SH-SY5Y (cell line): ENCODE measurements around the gene ART3.

Source experiments
- GATA2 ChIP-seq: IDR thresholded peaks from 2 replicates; pipeline ENCODE4 v1.6.1; 2011; ENCODE audit warnings: mild to moderate bottlenecking, low read depth, low read length
- GATA3 ChIP-seq: IDR thresholded peaks from 2 replicates; pipeline ENCODE4 v1.6.1; 2011; ENCODE audit warnings: low read depth, mild to moderate bottlenecking, low read length, moderate library complexity

ART3 gene, protein sequence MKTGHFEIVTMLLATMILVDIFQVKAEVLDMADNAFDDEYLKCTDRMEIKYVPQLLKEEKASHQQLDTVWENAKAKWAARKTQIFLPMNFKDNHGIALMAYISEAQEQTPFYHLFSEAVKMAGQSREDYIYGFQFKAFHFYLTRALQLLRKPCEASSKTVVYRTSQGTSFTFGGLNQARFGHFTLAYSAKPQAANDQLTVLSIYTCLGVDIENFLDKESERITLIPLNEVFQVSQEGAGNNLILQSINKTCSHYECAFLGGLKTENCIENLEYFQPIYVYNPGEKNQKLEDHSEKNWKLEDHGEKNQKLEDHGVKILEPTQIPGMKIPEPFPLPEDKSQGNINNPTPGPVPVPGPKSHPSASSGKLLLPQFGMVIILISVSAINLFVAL

GRCh38 chr4:76074468-76074867 lies at the start of gene ART3:
TSS of gene ART3 (plus strand) at chr4:76074709. CDS start at chr4:76075890, 1,181 bp downstream.
- no peak for TF ChIP-seq GATA2
- TF ChIP-seq GATA3: no peak

GRCh38 chr4:76028350-76028765 lies 46.2 kb upstream of the ART3 start:
- TF ChIP-seq GATA2 (no peak), GATA3 (no peak)

GRCh38 chr4:76029300-76029699 lies 45.2 kb upstream of the ART3 start:
- TF ChIP-seq GATA3 (no peak), GATA2 (no peak)

GRCh38 chr4:76035141-76035540 lies 39.4 kb upstream of the ART3 start:
- TF ChIP-seq GATA3: no peak
- no peak for TF ChIP-seq GATA2

GRCh38 chr4:76035799-76036380 lies 38.6 kb upstream of the ART3 start, which contains the start of gene CXCL11:
TSS of gene CXCL11 (minus strand) at chr4:76036070. CDS start at chr4:76035987, 83 bp downstream.
- TF ChIP-seq GATA3 (no peak), GATA2 (no peak)

DNA sequence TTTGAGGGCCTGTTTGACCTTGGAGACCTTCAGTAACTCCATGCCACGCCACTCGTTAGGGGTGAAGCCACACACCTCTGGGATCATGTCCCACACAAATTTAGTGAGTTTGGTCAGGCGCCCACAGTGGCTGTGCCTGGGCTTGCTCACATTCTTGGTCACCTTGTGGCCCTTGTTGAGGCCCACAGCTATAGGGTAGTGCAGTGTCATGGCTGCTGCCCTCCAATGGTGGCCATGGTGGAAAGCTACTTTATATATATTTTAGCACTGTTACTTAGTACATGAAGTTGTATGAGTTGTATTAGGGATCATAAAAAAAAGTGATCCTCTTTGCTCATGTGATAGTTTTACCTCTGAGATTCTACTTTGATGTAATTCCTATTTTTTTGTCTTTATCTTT lies 37.7 kb upstream of the ART3 start:
- TF ChIP-seq GATA2 (no peak), GATA3 (no peak)

DNA sequence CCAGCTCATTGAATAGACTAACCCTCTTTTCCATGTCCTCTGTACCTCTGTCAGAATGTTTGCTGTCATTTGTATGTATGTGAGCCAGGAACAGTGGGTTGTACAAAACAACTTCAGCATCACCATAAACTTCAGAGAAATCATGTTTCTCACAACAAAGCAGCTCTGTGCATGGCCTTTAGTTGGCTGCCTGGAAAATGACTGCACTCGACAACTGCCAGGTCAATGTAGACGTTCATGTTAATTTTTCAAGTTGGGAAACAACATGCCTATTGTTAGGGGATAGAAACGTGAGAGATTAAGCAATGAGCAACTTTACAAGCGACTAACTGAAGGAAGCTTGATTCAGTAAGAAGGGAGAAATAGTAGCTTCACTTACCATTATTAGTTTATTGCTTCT lies 20.8 kb upstream of the ART3 start:
- no peak for TF ChIP-seq GATA3

GRCh38 chr4:76055016-76055415 lies 19.5 kb upstream of the ART3 start:
- TF ChIP-seq GATA3 (no peak), GATA2 (no peak)

DNA sequence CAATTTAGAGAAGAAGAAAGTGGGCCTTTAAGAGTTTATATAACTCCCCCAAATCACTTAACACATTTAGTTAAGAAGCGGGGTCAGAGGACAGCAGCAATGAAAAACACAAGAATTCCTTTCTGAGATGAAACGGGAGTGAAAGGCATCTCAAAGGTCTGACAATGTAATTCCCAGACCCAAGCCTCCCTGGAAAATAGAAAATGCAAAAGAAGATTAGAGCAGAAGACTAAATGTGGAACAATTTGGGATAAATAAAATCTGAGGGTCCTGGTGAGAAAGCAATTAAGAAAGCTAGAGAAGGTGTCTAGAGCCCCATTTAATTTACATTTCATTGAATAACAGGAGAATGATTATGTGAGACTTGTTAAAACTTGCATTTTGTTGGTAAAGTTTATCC lies 19.1 kb upstream of the ART3 start:
- no peak for TF ChIP-seq GATA3
- no peak for TF ChIP-seq GATA2

DNA sequence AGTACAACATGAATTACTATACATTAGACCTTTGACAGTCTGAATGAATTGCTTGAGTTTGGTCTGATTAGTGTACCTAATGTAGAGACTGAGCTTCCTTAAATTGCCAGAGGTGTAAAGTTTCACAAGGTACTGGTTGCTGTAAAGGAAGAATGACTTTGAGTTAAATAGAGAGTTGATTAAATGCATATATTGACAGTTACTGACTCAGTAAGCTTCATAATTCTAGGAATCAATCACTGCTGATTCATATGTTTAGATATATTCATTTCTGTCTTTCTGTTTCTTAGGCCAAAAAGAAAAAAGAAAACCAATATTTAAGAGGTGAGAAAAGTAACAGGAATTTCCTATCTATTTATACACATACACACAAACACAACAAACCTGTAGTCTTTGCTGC lies 16.2 kb upstream of the ART3 start:
- TF ChIP-seq GATA3 (no peak), GATA2 (no peak)

DNA sequence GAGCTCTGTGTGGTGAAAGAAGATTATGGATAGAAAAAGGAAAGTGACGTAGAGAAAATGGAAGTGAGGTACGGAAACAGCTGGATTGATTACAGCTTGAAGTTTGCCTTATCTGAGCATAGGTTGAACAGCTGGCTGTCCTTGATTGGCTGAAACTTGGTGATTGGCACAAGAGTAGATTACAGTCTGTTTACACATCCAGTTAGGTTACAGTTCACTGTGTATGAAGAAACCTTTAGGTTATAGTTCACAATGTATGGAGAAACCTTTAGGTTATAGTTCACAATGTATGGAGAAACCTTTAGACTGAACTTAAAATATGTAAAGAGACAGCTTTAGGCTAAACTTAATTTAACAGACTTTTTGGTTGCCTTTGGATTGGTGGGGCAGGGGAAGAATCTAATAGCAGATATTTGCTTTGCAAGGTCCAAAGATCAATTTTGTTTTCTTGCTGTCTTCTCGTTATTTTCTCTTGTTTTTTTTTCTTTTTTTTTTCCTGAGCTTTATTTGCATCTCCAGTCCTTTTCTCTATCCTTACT lies 15.6 kb upstream of the ART3 start:
- TF ChIP-seq GATA3 (no peak), GATA2 (no peak)

DNA sequence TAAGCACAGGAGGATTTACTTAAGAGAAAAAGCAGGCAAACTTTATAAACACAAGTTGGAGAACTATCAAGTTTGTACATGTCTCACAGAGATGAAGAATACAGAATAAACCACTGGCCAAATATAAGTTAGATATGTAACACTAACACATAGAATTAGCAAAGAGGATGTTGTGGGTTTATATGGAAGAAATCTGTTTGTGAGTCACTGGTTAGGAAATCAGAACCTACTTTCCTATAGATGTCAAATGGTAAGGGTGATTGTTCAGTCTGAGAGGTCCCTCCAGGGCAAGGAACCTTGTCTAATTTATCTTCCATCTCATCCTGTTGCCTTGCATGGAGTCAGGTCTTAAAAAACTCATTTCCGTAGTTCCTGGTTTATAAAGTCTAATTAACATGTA lies 14.8 kb upstream of the ART3 start:
- TF ChIP-seq GATA3: no peak
- TF ChIP-seq GATA2: no peak

GRCh38 chr4:76060506-76060905 lies 14.0 kb upstream of the ART3 start:
- TF ChIP-seq GATA3: no peak
- no peak for TF ChIP-seq GATA2

DNA sequence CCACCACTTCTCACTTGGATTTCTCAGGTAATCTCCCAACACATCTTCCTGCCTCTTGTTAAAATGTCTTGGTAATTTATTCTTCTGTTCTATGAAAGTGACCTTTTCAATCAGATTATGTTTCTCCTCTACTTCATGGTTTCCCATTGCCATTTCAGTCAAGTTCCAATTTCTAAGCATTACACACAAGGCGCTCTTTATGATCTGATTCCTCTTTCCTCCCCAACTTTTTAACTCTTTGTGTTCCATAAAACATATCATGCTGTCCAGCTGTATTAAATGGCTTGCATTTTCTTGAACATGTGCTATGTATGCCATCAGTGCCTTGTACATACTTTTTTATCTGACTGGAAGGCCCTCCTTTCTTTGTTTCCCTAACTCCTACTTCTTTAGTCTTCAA lies 13.1 kb upstream of the ART3 start:
- TF ChIP-seq GATA3: no peak
- TF ChIP-seq GATA2: no peak

- TF ChIP-seq GATA3: no peak
These were observed 12.5 kb upstream of the ART3 start for GRCh38 chr4:76061982-76062381.
